GM12872 (cell line): ENCODE measurements around the gene S100A3.

ENCODE experiments used
- CTCF ChIP-seq: IDR thresholded peaks from 3 replicates; pipeline ENCODE4 v1.5.1; 2011; ENCODE audit warnings: low read depth, mild to moderate bottlenecking, low read length, moderate library complexity; ENCODE audit not compliant: insufficient read depth

S100A3 gene

GRCh38 chr1:153532769-153533599 lies 16.1 kb downstream of the S100A3 start:
- peak; percentile 63 for TF ChIP-seq CTCF

GRCh38 chr1:153532181-153532580 lies 16.9 kb downstream of the S100A3 start:
- TF ChIP-seq CTCF = no peak

GRCh38 chr1:153531638-153532037 lies 17.4 kb downstream of the S100A3 start:
- TF ChIP-seq CTCF = no peak

- no peak for TF ChIP-seq CTCF
Measured at GRCh38 chr1:153527683-153528040, 21.4 kb downstream of the S100A3 start.

- no peak for TF ChIP-seq CTCF
Measured at GRCh38 chr1:153527023-153527682, 21.9 kb downstream of the S100A3 start.

GRCh38 chr1:153526132-153526543 lies 22.9 kb downstream of the S100A3 start:
- no peak for TF ChIP-seq CTCF

- no peak for TF ChIP-seq CTCF
Measured at GRCh38 chr1:153525088-153525728, 23.9 kb downstream of the S100A3 start.
